IMR-90 (cell line): ENCODE data around the gene TP53TG5. TPM values are rescaled to one million over a fixed set of nuclear protein-coding genes. Genes with fewer than 3 reads are reported as not detected.
A peak's percentile ranks its signal among the peaks of the same experiment; 100 is the strongest.

Source experiments
- ATAC-seq: fragments of 200-7000 bp; cut with Tn5 transposase; 2 replicates; pipeline ENCODE4 v1.9.1; 2020; ENCODE audit warnings: low read depth, mild to moderate bottlenecking, moderate library complexity
- BruUV-seq: library from RNA; stranded (reverse); fragments of 400-500 nt; replicated peaks from 2 replicates; lab custom pipeline; 2021; lab: Mats Ljungman, UMichigan
- CTCF ChIA-PET: fragments of 300-600 bp; formaldehyde crosslinking; extraction: SDS; loops from one replicate; lab custom pipeline; 2021; ENCODE audit warnings: antibody characterized with exemption; lab: Yijun Ruan, JAX
- POLR2A ChIA-PET: fragments of 300-600 bp; sonication (Branson Sonifier 250); formaldehyde crosslinking; loops from one replicate; lab custom pipeline; 2022; ENCODE audit warnings: antibody characterized with exemption; ENCODE audit not compliant: unreplicated experiment; lab: Charles Lee
- DNase-seq: peaks from one replicate; pipeline ENCODE4 v3.0.0; 2013
- H2AFZ ChIP-seq: replicated peaks from 2 replicates; pipeline ENCODE3; 2013; ENCODE audit warnings: low read length, mild to moderate bottlenecking; ENCODE audit not compliant: poor library complexity
- H2AK5ac ChIP-seq: 2 replicates; pipeline ENCODE4 v1.6.1; 2013; ENCODE audit warnings: low read depth, low read length, inconsistent platforms
- H2AK9ac ChIP-seq: replicated peaks from 2 replicates; pipeline ENCODE3; 2013; ENCODE audit warnings: mild to moderate bottlenecking, low read depth, low read length, moderate library complexity; ENCODE audit not compliant: poor library complexity
- H2BK120ac ChIP-seq: 2 replicates; pipeline ENCODE4 v1.6.1; 2013; ENCODE audit warnings: low read depth, low read length, inconsistent platforms
- H2BK15ac ChIP-seq: 3 replicates; pipeline ENCODE4 v1.6.1; 2013; ENCODE audit warnings: low read depth, low read length, inconsistent platforms
- H2BK20ac ChIP-seq: 2 replicates; pipeline ENCODE4 v1.6.1; 2013; ENCODE audit warnings: low read depth, mild to moderate bottlenecking, inconsistent platforms, low read length, moderate library complexity
- H2BK5ac ChIP-seq: 2 replicates; pipeline ENCODE4 v1.6.1; 2013; ENCODE audit warnings: mild to moderate bottlenecking, low read depth, low read length, inconsistent platforms; ENCODE audit not compliant: poor library complexity, severe bottlenecking
- H3K14ac ChIP-seq: replicated peaks from 2 replicates; pipeline ENCODE4 v1.6.1; 2013; ENCODE audit warnings: low read depth, low read length, inconsistent platforms
- H3K18ac ChIP-seq: 2 replicates; pipeline ENCODE4 v1.6.1; 2013; ENCODE audit warnings: low read depth, low read length, control low read depth
- H3K23ac ChIP-seq: 2 replicates; pipeline ENCODE4 v1.6.1; 2013; ENCODE audit warnings: low read depth, low read length, inconsistent platforms
- H3K27ac ChIP-seq: 2 replicates; pipeline ENCODE4 v1.5.1; 2013; ENCODE audit warnings: mild to moderate bottlenecking, control low read depth, low read length; ENCODE audit not compliant: insufficient read depth
- H3K27me3 ChIP-seq: 2 replicates; pipeline ENCODE4 v1.6.1; 2013; ENCODE audit warnings: low read length; ENCODE audit not compliant: control insufficient read depth, insufficient read depth
- H3K36me3 ChIP-seq: 2 replicates; pipeline ENCODE4 v1.6.1; 2013; ENCODE audit warnings: low read length, mixed read lengths; ENCODE audit not compliant: control insufficient read depth, insufficient read depth
- H3K4ac ChIP-seq: 2 replicates; pipeline ENCODE4 v1.6.1; 2013; ENCODE audit warnings: low read depth, low read length, inconsistent platforms
- H3K4me1 ChIP-seq: 2 replicates; pipeline ENCODE4 v1.6.1; 2013; ENCODE audit warnings: low read length, mixed read lengths; ENCODE audit not compliant: control insufficient read depth, insufficient read depth
- H3K4me2 ChIP-seq: 2 replicates; pipeline ENCODE4 v1.6.1; 2013; ENCODE audit warnings: low read depth, mild to moderate bottlenecking, control low read depth, low read length, moderate library complexity
- H3K4me3 ChIP-seq: 2 replicates; pipeline ENCODE4 v1.5.1; 2013; ENCODE audit warnings: low read depth, mild to moderate bottlenecking, control low read depth, low read length, moderate library complexity; ENCODE audit not compliant: insufficient read depth
- H3K56ac ChIP-seq: 2 replicates; pipeline ENCODE4 v1.6.1; 2013; ENCODE audit warnings: low read length, inconsistent platforms; ENCODE audit not compliant: insufficient read depth; ENCODE audit errors: extremely low read depth
- H3K79me1 ChIP-seq, 2 experiments: 2 replicates each; pipeline ENCODE4 v1.6.1; 2013; ENCODE audit warnings: low read length in 2 of 2, inconsistent platforms in 1 of 2, low read depth in 1 of 2
- H3K9ac ChIP-seq: 2 replicates; pipeline ENCODE4 v1.6.1; 2013; ENCODE audit warnings: low read depth, low read length, control low read depth
- H3K9me1 ChIP-seq: 2 replicates; pipeline ENCODE4 v1.6.1; 2013; ENCODE audit warnings: low read length, inconsistent platforms; ENCODE audit not compliant: insufficient read depth
- H3K9me3 ChIP-seq: 2 replicates; pipeline ENCODE4 v1.6.1; 2013; ENCODE audit warnings: low read length; ENCODE audit not compliant: control insufficient read depth, insufficient read depth
- H4K20me1 ChIP-seq: 2 replicates; pipeline ENCODE4 v1.6.1; 2013; ENCODE audit warnings: low read length, inconsistent platforms; ENCODE audit not compliant: insufficient read depth
- H4K5ac ChIP-seq: 2 replicates; pipeline ENCODE4 v1.6.1; 2013; ENCODE audit warnings: mild to moderate bottlenecking, low read depth, low read length, control low read depth
- H4K8ac ChIP-seq, 2 experiments: 2 replicates each; pipeline ENCODE4 v1.6.1; 2013; ENCODE audit warnings: low read depth in 2 of 2, low read length in 2 of 2, control low read depth in 1 of 2, inconsistent platforms in 1 of 2
- H4K91ac ChIP-seq: 2 replicates; pipeline ENCODE4 v1.6.1; 2013; ENCODE audit warnings: low read depth, low read length, inconsistent platforms; ENCODE audit not compliant: insufficient read depth
- BHLHE40 ChIP-seq: fragments of 150-350 bp; IDR thresholded peaks from 2 replicates; pipeline ENCODE4 v1.6.1; 2016; ENCODE audit warnings: mild to moderate bottlenecking, low read depth, low read length
- CEBPB ChIP-seq: IDR thresholded peaks from 2 replicates; pipeline ENCODE4 v1.6.1; 2012; ENCODE audit warnings: low read depth, low read length, improper control_type of control experiment
- CHD1 ChIP-seq: IDR thresholded peaks from 2 replicates; pipeline ENCODE4 v1.6.1; 2012; ENCODE audit warnings: low read depth, low read length, improper control_type of control experiment
- ELK1 ChIP-seq: fragments of 150-350 bp; IDR thresholded peaks from 2 replicates; pipeline ENCODE4 v1.6.1; 2016; ENCODE audit warnings: low read depth, mild to moderate bottlenecking, low read length, moderate library complexity, borderline replicate concordance
- FOS ChIP-seq: fragments of 150-350 bp; IDR thresholded peaks from 2 replicates; pipeline ENCODE4 v1.6.1; 2016; ENCODE audit warnings: low read depth, low read length
- MAFK ChIP-seq: IDR thresholded peaks from 2 replicates; pipeline ENCODE4 v1.6.1; 2012; ENCODE audit warnings: low read depth, low read length, improper control_type of control experiment
- MAZ ChIP-seq: IDR thresholded peaks from 2 replicates; pipeline ENCODE4 v1.6.1; 2012; ENCODE audit warnings: low read depth, mild to moderate bottlenecking, low read length, improper control_type of control experiment, moderate library complexity, borderline replicate concordance
- MXI1 ChIP-seq: IDR thresholded peaks from 2 replicates; pipeline ENCODE4 v1.6.1; 2012; ENCODE audit warnings: low read depth, mild to moderate bottlenecking, low read length, moderate library complexity, borderline replicate concordance
- NFE2L2 ChIP-seq: fragments of 150-350 bp; IDR thresholded peaks from 2 replicates; pipeline ENCODE4 v1.6.1; 2016; ENCODE audit warnings: low read depth, mild to moderate bottlenecking, low read length
- POLR2A ChIP-seq: IDR thresholded peaks from 2 replicates; pipeline ENCODE4 v1.6.1; 2012; ENCODE audit warnings: mild to moderate bottlenecking, low read depth, low read length
- RAD21 ChIP-seq: IDR thresholded peaks from 2 replicates; pipeline ENCODE4 v1.6.1; 2012; ENCODE audit warnings: low read length, improper control_type of control experiment
- RCOR1 ChIP-seq: IDR thresholded peaks from 2 replicates; pipeline ENCODE4 v1.6.1; 2012; ENCODE audit warnings: mild to moderate bottlenecking, low read length, improper control_type of control experiment; ENCODE audit not compliant: insufficient replicate concordance
- RFX5 ChIP-seq: IDR thresholded peaks from 2 replicates; pipeline ENCODE4 v1.8.0; 2012; ENCODE audit warnings: low read depth, mild to moderate bottlenecking, low read length, moderate library complexity
- SMC3 ChIP-seq: fragments of 150-350 bp; IDR thresholded peaks from 2 replicates; pipeline ENCODE4 v1.6.1; 2016; ENCODE audit warnings: low read depth, mild to moderate bottlenecking, antibody characterized with exemption, low read length, moderate library complexity
- USF2 ChIP-seq: fragments of 150-350 bp; IDR thresholded peaks from 2 replicates; pipeline ENCODE4 v1.6.1; 2017; ENCODE audit warnings: mild to moderate bottlenecking, antibody characterized with exemption, low read length, low read depth
- WGBS, 2 experiments: methylation state at CpG; one replicate each; pipeline versions ENCODE4 v1.1.5 to v1.1.7; 2013; ENCODE audit warnings: missing lambda C conversion rate in 2 of 2; ENCODE audit not compliant: insufficient read length in 1 of 2; ENCODE audit errors: extremely low coverage in 2 of 2; 5-methylcytosine and 5-hydroxymethylcytosine counted together
- dilution Hi-C: fragments of 300-500 bp; cut with HindIII; formaldehyde crosslinking; loops from one replicate; pipeline ENCODE4 v1.14.3; 2018; ENCODE audit warnings: low sequenced_read_pairs; ENCODE audit not compliant: unreplicated experiment
- in situ Hi-C: fragments of 300-500 bp; cut with MboI; formaldehyde crosslinking; loops from 3 replicates; pipeline ENCODE4 v1.14.3; 2019; ENCODE audit warnings: low sequenced_read_pairs, inconsistent platforms, mixed read lengths
- intact Hi-C: fragments of 100-400 bp; cut with micrococcal nuclease; formaldehyde crosslinking; loops from 2 replicates; pipeline ENCODE4 v1.10.0; 2022
- polyA plus RNA-seq, 3 experiments: library from polyadenylated mRNA; depleted of rRNA; stranded (reverse); fragments of >200 nt; gene quantifications; 2 replicates each; pipeline ENCODE4 v1.2.3, GENCODE V29; 2012; ENCODE audit warnings: low replicate concordance in 1 of 3
- total RNA-seq: library from RNA; depleted of rRNA; stranded (reverse); fragments of >200 nt; gene quantifications from 2 replicates; pipeline ENCODE4 v1.2.3, GENCODE V29; 2012

The TP53TG5 gene
- total and polyA plus RNA-seq, 2 of the 4 experiments (the other 2 are of a cell fraction), result not detected

GRCh38 chr20:45407783-45408645 lies 29.9 kb upstream of the TP53TG5 start, which contains the start of gene DBNDD2:
DBNDD2 (plus strand) TSS chr20:45408289; CDS start chr20:45408468, 179 bp downstream.
- Histone ChIP-seq H3K4ac (peak within 1 kb of the TSS; percentile 62; the same call in 1 of the 2 replicates), H3K56ac (no peak within 1 kb of the TSS), H3K27me3 (no peaks in the 10 kb centered on the region), H2AK9ac (peak within 1 kb of the TSS; percentile 3), H4K20me1 (no peaks in the 10 kb centered on the region), H2BK5ac (no peak within 1 kb of the TSS), H3K23ac (peak within 1 kb of the TSS; percentile 46), H2BK15ac (no peak within 1 kb of the TSS), H4K5ac (no peak within 1 kb of the TSS), H2BK20ac (no peak within 1 kb of the TSS), H3K36me3 (no peaks in the 10 kb centered on the region; the same call in 1 of the 2 replicates), H3K4me2 (peak within 1 kb of the TSS; percentile 91), H3K9ac (peak within 1 kb of the TSS; percentile 56; the same call in 1 of the 2 replicates), H2AFZ (peak within 1 kb of the TSS; percentile 92), H2AK5ac (no peak within 1 kb of the TSS), H3K18ac (no peak within 1 kb of the TSS), H4K91ac (no peak within 1 kb of the TSS), H3K9me3 (no peaks in the 10 kb centered on the region), H3K79me1 (peaks cover 0 to 10% of the 10 kb centered on the region in 2 experiments; a peak in 2 of 4 replicates), H3K14ac (0 out of 2 replicates have a peak within 1 kb of the TSS, but pooled peaks have one; percentile 21), H3K4me3 (peak within 1 kb of the TSS; percentile 63), H2BK120ac (no peak within 1 kb of the TSS), H3K9me1 (no peaks in the 10 kb centered on the region), H4K8ac (peak within 1 kb of the TSS in 1 of 2 experiments; percentile 48; a peak in 1 of 4 replicates), H3K27ac (no peak within 1 kb of the TSS; the same call in 1 of the 2 replicates), H3K4me1 (peaks cover 4% of the 10 kb centered on the region; the same call in 1 of the 2 replicates)
- CTCF ChIA-PET, result no interaction called here
- POLR2A ChIA-PET, result no interaction called here
- TF ChIP-seq BHLHE40, result no peak
- no peak for TF ChIP-seq RCOR1
- TF ChIP-seq MXI1, result no peak
- no peak for TF ChIP-seq MAZ
- no peak for TF ChIP-seq ELK1
- no peak for TF ChIP-seq USF2
- no peak for TF ChIP-seq SMC3
- no peak for TF ChIP-seq RFX5
- TF ChIP-seq RAD21, result no peak
- no peak for TF ChIP-seq CHD1
- no peak for TF ChIP-seq FOS
- no peak for TF ChIP-seq MAFK
- TF ChIP-seq CEBPB, result no peak
- no peak for TF ChIP-seq POLR2A
- TF ChIP-seq NFE2L2, result no peak
- BruUV-seq, result no TSS peak
- intact Hi-C loops (no loop called here), dilution Hi-C loops (no loop called here), in situ Hi-C loops (no loop called here)
- 95% methylated on average over 11 of the region's 21 CpGs; no CpG with 5 or more reads in 1 of the 2 experiments for WGBS, 2 experiments
- DNase-seq (no peak), ATAC-seq (no peak)
